OCI-LY3 (cell line): ENCODE results near the gene RHOXF2.
"Not testable (repeated sequence)": the region's sequence is repeated elsewhere in the genome, so short reads cannot be mapped to it uniquely, and the experiment has no call there.

Experiments used
- H2AFZ ChIP-seq: fragments of 200-600, 300-600 bp; shearing (Covaris generic); 2 replicates; pipeline ENCODE4 v1.6.0; 2014; ENCODE audit warnings: antibody characterized with exemption, low read depth, low read length
- H3K27ac ChIP-seq: fragments of 200-600, 300-600 bp; sonication (generic); 2 replicates; pipeline ENCODE4 v1.5.1; 2014; ENCODE audit warnings: mild to moderate bottlenecking, low read length, moderate library complexity, mixed read lengths
- H3K27me3 ChIP-seq: fragments of 200-600, 300-600 bp; sonication (generic); 2 replicates; pipeline ENCODE4 v1.6.1; 2014; ENCODE audit warnings: low read depth, low read length, mixed read lengths
- H3K36me3 ChIP-seq: fragments of 200-600, 300-600 bp; sonication (generic); replicated peaks from 2 replicates; pipeline ENCODE3; 2014; ENCODE audit warnings: low read depth, low read length, mixed read lengths
- H3K4me1 ChIP-seq: fragments of 300-600, 200-600 bp; sonication (generic); 2 replicates; pipeline ENCODE4 v1.6.1; 2014; ENCODE audit warnings: low read length, mixed read lengths
- H3K4me2 ChIP-seq: fragments of 200-600, 300-600 bp; sonication (generic); 2 replicates; pipeline ENCODE4 v1.6.1; 2014; ENCODE audit warnings: low read length, mixed read lengths
- H3K4me3 ChIP-seq: fragments of 300-600, 200-600 bp; sonication (generic); 2 replicates; pipeline ENCODE4 v1.5.1; 2014; ENCODE audit warnings: antibody characterized with exemption, mild to moderate bottlenecking, low read length, moderate library complexity
- H3K79me2 ChIP-seq: fragments of 300-600, 200-600 bp; shearing (Covaris generic); 2 replicates; pipeline ENCODE4 v1.6.1; 2014; ENCODE audit warnings: mild to moderate bottlenecking, low read length, mixed read lengths
- H3K9ac ChIP-seq: fragments of 300-600, 200-600 bp; shearing (Covaris generic); 2 replicates; pipeline ENCODE4 v1.6.0; 2014; ENCODE audit warnings: mild to moderate bottlenecking, low read length, moderate library complexity
- H3K9me3 ChIP-seq: fragments of 200-600, 300-600 bp; shearing (Covaris generic); 2 replicates; pipeline ENCODE4 v1.6.1; 2014; ENCODE audit warnings: low read length, mixed read lengths; ENCODE audit not compliant: insufficient read depth
- H4K20me1 ChIP-seq: fragments of 200-600, 300-600 bp; sonication (generic); 2 replicates; pipeline ENCODE4 v1.6.1; 2016; ENCODE audit warnings: low read length, mixed read lengths; ENCODE audit not compliant: insufficient read depth
- CTCF ChIP-seq: fragments of 200-600, 300-600 bp; sonication (generic); IDR thresholded peaks from 2 replicates; pipeline ENCODE4 v1.5.1; 2014; ENCODE audit warnings: antibody characterized with exemption, low read length, low read depth
- EZH2phosphoT487 ChIP-seq: fragments of 200-600 bp; shearing (Covaris generic); IDR thresholded peaks from 2 replicates; pipeline ENCODE4 v1.6.1; 2018; ENCODE audit warnings: antibody characterized with exemption, mixed run types, low read depth

RHOXF2 gene

GRCh38 chrX:120147537-120147936 is 10.9 kb upstream of the RHOXF2 start:
- H3K27me3 ChIP-seq: no peaks in the 10 kb centered on the region
- no peak overlapping the region for H3K9ac ChIP-seq
- H3K9me3 ChIP-seq: no peaks in the 10 kb centered on the region
- H3K4me1 ChIP-seq: peaks cover 12% of the 10 kb centered on the region
- no peak for TF ChIP-seq CTCF
- no peak for TF ChIP-seq EZH2phosphoT487
- H3K79me2 ChIP-seq: no peaks in the 10 kb centered on the region
- H3K36me3 ChIP-seq: no peaks in the 10 kb centered on the region
- H3K4me2 ChIP-seq: no peak overlapping the region
- no peak overlapping the region for H3K4me3 ChIP-seq
- H4K20me1 ChIP-seq: no peaks in the 10 kb centered on the region
- no peak overlapping the region for H2AFZ ChIP-seq
- no peak overlapping the region for H3K27ac ChIP-seq

DNA sequence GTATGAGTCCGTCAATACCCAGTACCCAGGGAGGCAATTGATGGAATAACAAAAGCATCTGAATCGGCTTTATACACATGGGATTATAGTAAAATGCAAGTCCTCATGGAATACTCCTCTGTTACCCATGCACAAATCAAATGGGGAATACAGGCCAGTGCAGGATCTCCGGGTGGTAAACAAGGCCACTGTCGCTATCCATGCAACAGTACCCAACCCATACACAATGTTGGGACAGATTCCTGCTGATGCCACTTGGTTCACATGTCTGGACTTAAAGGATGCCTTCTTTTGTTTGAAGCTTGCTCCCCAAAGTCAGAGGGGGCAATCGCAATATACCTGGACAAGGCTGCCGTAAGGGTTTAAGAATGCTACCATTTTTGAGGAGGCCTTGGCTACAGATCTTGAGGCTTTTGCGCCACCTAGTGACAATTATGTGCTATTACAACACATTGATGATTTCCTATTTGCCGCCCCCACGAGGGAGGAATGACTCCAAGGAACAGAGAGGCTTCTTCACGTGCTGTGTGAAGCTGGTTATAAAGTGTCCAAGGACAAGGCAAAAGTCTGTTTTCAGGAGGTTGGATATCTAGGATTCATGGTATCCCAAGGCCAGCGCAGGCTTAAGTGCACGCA is 8.2 kb upstream of the RHOXF2 start:
- H3K4me1 ChIP-seq, H3K79me2 ChIP-seq, H3K27me3 ChIP-seq, H2AFZ ChIP-seq, H3K9ac ChIP-seq, H3K27ac ChIP-seq, H3K4me3 ChIP-seq, H3K9me3 ChIP-seq, H3K36me3 ChIP-seq, H3K4me2 ChIP-seq, H4K20me1 ChIP-seq: not testable (repeated sequence)

DNA sequence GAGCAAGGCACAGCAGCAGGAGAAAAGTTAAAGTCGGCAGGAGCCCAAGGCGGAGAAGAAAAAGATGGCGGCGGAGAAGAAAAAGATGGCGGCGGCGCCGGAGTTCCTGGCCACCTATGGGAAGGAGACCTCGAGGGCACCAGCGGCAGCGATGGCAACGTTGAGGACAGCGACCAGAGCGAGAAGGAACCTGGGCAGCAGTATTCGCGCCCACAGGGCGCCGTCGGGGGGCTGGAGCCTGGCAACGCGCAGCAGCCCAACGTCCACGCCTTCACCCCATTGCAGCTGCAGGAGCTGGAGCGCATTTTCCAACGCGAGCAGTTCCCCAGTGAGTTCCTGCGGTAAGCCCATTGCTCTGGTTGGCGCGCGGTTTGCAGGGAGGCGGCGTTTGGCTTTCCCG is 673 bp downstream of the RHOXF2 start:
- H3K27me3 ChIP-seq, H4K20me1 ChIP-seq, H3K79me2 ChIP-seq, H3K27ac ChIP-seq, H3K4me2 ChIP-seq, H2AFZ ChIP-seq, H3K9ac ChIP-seq, H3K4me3 ChIP-seq, H3K4me1 ChIP-seq, H3K36me3 ChIP-seq, H3K9me3 ChIP-seq: not testable (repeated sequence)

DNA sequence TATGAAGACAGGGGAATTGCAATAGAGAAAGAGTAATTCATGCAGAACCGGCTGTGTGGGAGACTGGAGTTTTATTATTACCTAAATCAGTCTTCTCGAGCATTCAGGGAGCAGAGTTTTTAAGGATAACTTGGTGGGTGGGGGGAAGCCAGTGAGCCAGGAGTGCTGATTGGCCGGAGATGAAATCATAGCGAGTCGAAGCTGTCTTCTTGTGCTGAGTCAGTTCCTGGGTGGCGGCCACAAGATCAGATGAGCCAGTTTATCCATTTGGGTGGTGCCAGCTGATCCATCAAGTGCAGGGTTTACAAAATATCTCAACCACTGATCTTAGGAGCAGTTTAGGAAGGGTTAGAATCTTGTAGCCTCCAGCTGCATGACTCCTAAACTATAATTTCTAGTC is 34.8 kb downstream of the RHOXF2 start:
- H3K36me3 ChIP-seq, H3K27ac ChIP-seq, H3K4me3 ChIP-seq, H3K4me2 ChIP-seq, H3K9me3 ChIP-seq, H3K79me2 ChIP-seq, H4K20me1 ChIP-seq, H3K4me1 ChIP-seq, H3K9ac ChIP-seq, H2AFZ ChIP-seq, H3K27me3 ChIP-seq: not testable (repeated sequence)

GRCh38 chrX:120193720-120194119 is 35.3 kb downstream of the RHOXF2 start:
- not testable (repeated sequence) for H3K4me2 ChIP-seq, H3K27me3 ChIP-seq, H3K79me2 ChIP-seq, H3K4me1 ChIP-seq, H3K4me3 ChIP-seq, H3K27ac ChIP-seq, H3K9ac ChIP-seq, H2AFZ ChIP-seq, H4K20me1 ChIP-seq, H3K36me3 ChIP-seq, H3K9me3 ChIP-seq

- not testable (repeated sequence) for H3K4me3 ChIP-seq, H3K79me2 ChIP-seq, H3K27me3 ChIP-seq, H3K27ac ChIP-seq, H3K4me2 ChIP-seq, H2AFZ ChIP-seq, H3K9me3 ChIP-seq, H3K36me3 ChIP-seq, H4K20me1 ChIP-seq, H3K4me1 ChIP-seq, H3K9ac ChIP-seq
These were observed 37.4 kb downstream of the RHOXF2 start for GRCh38 chrX:120195786-120196185.

- not testable (repeated sequence) for H3K9ac ChIP-seq, H3K27me3 ChIP-seq, H3K9me3 ChIP-seq, H3K79me2 ChIP-seq, H3K36me3 ChIP-seq, H3K4me1 ChIP-seq, H3K4me2 ChIP-seq, H2AFZ ChIP-seq, H3K27ac ChIP-seq, H3K4me3 ChIP-seq, H4K20me1 ChIP-seq
These were observed 38.3 kb downstream of the RHOXF2 start for GRCh38 chrX:120196626-120197283.
